HG02840 (cell line): ENCODE results near the gene DEFB119.
"Not testable (repeated sequence)": the region's sequence is repeated elsewhere in the genome, so short reads cannot be mapped to it uniquely, and the experiment has no call there.

Source experiments
- ATAC-seq: cut with Tn5 transposase; IDR thresholded peaks from one replicate; pipeline ENCODE4 v1.9.1; 2021; ENCODE audit warnings: mild to moderate bottlenecking, moderate library complexity, moderate number of reproducible peaks; ENCODE audit not compliant: unreplicated experiment, low FRiP score

DEFB119 gene, protein sequence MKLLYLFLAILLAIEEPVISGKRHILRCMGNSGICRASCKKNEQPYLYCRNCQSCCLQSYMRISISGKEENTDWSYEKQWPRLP

DNA sequence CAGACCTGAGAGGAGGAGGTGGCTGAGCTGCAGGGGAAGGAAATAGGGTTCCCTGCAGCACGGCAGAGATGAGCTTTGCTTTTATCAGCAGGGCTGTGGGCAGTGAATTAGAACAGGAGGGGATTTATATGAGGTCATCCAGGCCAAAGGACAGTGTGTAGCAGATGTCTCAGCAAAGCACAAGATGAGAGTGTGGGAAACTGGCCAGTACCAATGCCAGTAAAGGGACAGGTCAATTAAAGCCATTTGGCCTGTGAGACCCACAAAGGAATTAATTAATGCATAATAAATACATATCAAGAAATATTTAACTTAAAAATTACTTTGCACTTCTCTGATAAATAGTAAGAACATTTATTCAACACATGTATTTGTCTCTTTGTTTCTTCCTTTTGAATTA lies at the start of gene DEFB119:
Gene DEFB119 (minus strand): TSS at position 101 of the 400 bp plus-strand sequence. CDS start 107 bp downstream, outside the sequence.
- no peak for ATAC-seq

DNA sequence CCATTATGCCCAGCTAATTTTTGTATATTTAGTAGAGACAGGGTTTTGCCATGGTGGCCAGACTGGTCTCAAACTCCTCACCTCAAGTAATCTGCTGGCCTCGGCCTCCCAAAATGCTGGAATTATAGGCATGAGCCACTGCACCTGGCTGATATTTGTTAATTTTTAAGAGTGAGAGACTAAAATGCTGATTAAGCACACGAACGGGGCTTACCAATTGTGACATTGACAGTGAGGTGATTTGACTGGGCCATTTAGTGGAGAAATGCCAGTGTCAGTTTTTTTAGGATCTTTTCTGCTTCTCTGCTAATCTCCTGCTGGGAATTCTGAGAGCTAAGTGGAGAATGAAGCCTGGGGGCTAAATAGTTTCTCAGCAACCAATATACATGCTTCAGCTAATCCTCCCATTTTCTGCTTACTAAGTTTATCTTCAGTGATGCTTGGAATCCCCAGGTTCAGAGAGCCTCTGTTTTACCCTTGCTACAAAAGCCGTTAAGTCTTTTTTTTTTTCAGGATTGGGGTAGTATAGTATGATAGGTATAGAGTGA lies 40.3 kb upstream of the DEFB119 start:
- ATAC-seq: no peak

DNA sequence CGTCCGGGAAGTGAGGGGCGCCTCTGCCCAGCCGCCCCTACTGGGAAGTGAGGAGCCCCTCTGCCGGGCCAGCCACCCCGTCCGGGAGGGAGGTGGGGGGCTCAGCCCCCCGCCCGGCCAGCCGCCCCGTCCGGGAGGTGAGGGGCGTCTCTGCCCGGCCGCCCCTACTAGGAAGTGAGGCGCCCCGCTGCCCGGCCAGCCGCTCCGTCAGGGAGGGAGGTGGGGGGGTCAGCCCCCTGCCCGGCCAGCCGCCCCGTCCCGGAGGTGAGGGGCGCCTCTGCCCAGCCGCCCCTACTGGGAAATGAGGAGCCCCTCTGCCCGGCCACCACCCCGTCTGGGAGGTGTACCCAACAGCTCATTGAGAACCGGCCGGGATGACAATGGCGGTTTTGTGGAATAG lies 37.2 kb upstream of the DEFB119 start:
- not testable (repeated sequence) for ATAC-seq

DNA sequence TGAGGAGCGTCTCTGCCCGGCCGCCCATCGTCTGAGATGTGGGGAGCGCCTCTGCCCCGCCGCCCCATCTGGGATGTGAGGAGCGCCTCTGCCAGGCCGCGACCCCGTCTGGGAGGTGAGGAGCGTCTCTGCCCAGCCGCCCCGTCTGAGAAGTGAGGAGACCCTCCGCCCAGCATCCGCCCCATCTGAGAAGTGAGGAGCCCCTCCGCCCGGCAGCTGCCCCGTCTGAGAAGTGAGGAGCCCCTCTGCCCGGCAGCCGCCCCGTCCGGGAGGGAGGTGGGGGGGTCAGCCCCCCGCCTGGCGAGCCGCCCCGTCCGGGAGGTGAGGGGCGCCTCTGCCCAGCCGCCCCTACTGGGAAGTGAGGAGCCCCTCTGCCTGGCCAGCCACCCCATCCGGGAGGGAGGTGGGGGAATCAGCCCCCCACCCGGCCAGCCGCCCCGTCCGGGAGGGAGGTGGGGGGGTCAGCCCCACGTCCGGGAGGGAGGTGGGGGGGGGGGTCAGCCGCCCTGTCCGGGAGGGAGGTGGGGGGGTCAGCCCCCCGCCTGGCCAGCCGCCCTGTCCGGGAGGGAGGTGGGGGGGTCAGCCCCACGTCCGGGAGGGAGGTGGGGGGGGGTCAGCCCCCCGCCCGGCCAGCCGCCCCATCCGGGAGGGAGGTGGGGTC lies 36.6 kb upstream of the DEFB119 start:
- ATAC-seq: not testable (repeated sequence)

DNA sequence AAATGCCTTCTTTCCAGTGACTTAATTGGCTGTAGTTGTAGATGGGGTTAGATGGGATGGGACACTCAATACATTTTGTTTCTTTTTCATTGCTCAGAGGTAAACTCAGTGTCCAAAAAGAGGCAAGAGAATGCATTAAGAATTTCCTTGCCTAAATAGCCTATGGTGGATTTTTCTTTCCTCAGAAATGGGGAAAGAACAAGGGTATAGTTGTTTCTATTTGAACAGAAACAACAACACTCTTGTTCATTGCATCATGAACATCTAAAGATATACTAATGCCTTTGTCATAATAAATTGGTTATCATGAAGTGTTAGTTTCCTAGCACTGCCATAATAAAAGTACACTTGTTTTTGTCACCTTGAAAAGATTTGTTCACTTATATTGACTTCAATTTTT lies 35.4 kb upstream of the DEFB119 start:
- no peak for ATAC-seq

DNA sequence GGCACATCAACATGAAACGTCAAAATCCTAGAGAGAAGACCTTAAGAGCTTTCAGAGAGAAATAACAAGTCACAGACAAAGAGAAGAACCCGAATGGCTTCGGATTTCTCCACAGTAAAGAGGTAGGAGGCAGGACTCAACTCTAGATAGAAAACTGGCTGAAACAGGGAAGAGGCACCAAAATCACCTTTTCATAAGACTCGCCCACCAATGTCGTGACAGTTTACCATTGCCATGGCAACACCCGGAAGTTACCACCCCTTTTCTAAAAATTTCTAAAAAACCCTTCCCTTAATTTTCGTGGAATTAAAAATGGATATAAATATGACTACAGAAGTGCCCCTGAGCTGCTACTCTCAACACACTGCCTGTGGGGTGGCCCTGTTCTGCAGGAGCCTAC lies 27.9 kb upstream of the DEFB119 start:
- ATAC-seq: no peak

DNA sequence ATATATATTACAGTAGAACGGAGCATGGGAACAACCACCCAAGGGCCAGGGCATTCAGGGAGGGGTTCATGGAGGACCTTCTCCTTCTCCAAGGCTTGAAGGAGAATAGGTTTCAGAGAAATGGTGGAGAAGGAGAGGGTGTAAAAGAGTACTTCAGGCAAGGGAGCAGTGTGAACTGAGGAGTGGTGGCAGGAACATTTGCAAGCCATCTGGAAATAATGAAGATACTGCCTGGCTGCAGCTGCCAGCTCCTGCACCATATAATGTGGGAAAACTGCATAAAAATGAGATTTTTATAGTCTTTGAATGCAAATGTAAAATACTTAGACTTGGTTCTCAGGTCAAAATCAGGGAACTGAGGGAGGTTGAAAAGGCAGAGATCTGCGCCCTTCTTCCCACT lies 25.3 kb upstream of the DEFB119 start:
- ATAC-seq: no peak

DNA sequence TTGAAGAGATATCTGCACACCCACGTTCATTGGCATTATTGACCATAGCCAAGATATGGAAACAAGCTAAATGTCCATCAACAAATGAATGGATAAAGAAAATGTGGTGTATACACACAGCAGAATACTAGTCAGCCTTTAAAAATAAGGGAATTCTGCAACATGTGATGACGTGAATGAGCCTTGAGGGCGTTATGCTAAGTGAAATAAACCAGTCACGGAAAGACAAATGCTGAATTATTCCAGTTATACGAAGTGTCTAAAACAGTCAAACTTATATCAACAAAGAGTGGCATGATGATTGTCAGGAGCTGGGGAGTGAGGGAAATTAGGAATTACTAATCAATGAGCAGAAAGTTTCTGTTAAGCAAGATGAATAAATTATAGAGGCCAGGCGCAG lies 24.0 kb upstream of the DEFB119 start:
- ATAC-seq: no peak

DNA sequence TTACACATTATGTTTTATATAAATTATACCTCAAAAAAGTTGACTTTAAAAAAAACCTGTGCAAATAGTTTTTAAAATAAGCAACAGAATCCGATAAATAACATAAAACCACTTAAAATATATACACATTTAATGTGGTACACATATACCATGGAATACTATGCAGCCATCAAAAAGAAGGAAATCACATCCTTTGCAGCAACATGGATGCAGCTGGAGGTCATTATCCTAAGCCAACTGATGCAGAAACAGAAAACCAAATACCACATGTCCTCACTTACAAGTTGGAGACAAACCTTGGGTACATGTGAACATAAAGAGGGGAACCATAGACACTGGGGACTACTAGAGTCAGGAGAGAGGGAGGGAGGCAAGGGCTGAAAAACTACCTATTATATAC lies 19.6 kb upstream of the DEFB119 start:
- ATAC-seq: no peak

DNA sequence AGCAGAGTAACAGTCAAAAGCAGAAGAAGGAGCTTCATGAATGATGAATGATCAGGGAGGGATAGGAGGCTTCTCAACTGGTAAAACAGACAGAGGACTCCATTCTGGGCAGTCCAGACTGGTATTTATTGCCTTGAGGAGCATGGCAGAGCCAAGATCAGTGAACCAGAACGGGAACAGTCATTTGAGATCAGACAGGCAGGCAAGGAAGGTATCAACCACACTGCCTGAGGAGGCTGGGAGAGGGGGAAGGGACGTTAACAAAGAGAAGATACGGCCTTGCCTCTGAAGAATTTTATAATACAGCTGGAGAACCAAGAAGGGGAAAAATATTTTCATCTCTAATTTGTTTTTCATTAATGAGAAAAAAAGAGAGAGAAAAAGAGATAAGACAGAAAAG lies 15.7 kb upstream of the DEFB119 start, which contains the start of gene DEFB121:
Gene DEFB121 (minus strand): TSS at position 101 of the 400 bp plus-strand sequence. CDS start 63 bp downstream, at position 38.
- ATAC-seq: no peak

DNA sequence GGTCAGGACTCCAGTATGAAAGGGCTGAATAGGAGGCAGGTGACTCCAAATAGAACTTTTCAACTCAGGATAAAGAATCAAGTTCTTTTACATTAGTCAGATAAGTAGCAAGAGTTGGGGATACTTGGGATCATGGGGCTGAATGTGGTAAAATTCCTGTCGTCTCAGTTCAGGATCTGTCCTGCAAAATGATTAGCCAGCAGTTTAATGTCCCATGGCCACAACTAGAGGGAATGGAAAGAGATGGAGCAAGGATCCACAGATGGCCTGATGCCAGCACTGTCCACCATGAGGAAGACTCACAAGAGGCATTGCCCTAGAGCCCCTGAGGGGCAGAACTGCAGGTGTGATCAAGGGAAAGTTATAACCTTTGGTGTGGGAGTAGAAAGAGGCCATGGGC lies 13.5 kb upstream of the DEFB119 start:
- ATAC-seq: no peak

DNA sequence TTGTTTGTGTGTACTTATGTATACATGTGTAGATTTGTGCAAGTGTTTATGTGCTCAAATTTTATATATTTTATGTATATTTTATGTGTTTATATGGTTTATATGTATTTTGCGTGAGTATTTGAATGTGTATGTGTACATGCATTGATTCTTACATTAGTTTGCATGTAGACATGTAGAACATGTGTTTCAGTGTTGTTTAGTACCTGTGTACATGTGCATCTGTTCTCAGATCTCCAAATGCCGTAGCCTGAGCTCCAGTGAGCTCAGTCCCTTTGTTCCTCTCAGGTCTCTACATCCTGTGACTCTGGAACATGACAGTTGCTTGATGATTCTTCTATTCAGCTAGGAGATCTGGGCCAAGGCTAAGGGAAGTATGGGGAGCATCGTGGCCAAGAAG lies 4.5 kb upstream of the DEFB119 start:
- ATAC-seq: no peak

DNA sequence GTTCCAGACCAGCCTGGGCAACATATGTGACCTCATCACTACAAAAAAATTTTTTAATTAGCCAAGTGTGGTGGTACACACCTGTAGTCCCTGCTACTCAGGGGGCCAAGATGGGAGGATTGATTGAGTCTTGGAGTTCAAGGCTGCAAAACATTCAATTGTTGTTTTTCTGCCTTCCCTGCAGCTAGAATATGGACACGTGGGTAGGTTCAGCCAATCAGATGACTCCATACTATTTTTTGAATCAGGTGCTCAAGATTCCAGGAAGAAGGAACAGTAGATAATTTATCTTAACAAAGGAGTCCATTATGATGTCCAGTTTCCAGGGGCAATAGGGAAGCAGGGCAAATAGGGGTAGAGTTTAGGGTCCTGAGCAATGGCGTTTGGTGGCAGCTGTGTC lies 2.4 kb upstream of the DEFB119 start:
- no peak for ATAC-seq

DNA sequence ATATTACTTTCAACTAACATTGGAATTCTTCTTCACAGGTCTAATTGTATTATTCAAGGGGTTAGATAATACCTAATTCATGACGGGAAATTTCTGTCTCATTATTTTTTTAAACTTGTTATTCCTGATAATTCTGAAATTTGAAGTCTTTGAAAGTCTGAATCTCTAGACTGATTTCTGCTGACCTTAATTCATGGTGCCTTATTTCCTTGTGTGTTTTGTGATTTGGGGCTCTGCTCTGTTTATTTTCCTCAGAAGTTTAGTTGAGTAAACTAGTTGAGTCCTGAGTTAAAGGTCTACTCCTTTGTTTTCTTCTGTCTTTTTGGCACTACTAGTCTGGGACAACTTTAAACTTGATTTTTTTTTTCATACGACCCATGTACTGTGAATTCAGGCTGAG lies 16.0 kb downstream of the DEFB119 start:
- no peak for ATAC-seq

DNA sequence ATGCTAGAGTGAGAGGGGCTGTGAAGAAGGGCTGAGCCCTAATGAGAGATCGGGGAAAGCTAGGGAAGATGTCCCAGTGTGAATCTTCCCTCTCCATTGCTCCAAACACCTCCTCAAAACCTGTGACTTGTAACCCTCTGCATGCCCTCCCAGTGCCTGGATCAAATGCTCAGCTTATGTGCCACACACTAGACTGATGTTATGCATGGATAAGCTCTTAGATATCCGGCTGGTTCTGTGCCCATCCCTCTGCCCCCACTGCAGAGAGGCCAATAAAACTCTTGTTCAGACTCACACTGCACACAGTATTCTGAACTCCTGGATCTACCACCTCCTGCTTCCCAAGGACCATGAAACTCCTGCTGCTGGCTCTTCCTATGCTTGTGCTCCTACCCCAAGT lies 22.1 kb downstream of the DEFB119 start, which contains the start of gene DEFB118:
Gene DEFB118 (plus strand): TSS at position 301 of the 400 bp plus-strand sequence. CDS start 50 bp downstream, at position 351.
- no peak for ATAC-seq

DNA sequence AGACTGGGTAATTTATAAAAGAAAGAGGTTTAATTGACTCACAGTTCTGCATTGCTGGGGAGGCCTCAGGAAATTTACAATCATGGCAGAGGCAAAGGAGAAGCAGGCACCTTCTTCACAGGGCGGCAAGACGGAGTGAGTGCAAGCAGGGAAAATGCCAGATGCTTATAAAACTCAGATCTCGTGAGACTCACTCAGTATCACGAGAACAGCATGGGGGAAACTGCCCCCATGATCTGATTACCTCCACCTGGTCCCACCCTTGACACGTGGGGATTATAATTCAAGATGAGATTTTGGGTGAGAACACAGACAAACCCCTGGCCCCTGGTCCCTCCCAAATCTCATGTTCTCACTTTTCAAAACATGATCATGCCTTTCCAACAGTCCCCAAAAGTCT lies 26.1 kb downstream of the DEFB119 start:
- ATAC-seq: not testable (repeated sequence)

DNA sequence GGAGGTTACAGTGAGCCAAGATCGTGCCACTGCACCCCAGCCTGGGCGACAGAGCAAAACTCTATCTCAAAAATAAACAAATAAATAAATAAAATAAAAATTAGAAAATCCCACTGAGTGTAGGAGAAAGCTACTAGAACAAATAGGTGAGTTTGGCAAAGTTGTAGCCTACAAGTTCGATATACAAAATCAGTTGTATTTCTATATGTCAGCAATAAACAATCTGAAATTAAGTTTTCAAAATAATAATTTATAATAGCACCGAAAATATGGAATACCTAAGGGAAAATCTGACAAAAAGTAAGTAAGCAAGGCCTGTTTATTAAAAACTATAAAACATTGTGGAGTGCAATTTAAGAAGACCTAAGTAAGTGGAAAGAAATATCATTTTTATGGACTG lies 27.1 kb downstream of the DEFB119 start:
- ATAC-seq: no peak

DNA sequence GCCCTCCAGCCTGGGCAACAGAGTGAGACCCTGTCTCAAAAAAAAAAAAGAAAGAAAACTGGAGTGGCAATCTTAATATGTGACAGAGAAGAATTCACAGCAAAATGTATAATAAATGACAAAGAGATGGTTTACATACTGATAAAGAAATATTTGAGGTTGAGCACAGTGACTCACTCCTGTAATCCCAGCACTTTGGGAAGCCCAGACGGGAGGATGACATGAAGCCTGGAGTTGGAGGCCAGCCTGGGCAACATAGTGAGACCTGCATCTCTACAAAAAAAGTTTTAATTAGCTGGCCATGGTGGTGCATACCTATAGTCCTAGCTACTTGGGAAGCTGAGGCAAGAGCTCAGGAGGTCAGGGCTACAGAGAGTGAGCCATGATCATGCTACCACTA lies 34.4 kb downstream of the DEFB119 start:
- no peak for ATAC-seq

DNA sequence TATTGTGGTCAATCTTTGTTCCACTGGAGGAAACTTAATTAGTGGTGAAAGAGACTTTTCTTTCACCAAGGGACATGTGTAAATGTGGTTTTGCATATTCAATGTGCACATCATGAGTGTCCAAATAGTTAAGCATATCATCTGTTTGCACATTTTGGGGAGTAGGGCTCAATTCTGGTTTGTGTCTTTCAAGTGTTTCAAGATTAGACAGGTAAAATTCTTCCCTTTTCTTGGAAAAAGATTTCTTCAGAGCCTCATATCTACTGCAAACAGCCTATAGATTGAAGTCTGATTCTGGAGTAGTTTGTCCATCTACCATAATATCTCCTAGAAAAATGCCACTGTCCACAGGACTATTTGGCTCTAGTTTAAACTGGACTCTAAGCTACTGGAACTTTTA lies 48.9 kb downstream of the DEFB119 start:
- no peak for ATAC-seq

DNA sequence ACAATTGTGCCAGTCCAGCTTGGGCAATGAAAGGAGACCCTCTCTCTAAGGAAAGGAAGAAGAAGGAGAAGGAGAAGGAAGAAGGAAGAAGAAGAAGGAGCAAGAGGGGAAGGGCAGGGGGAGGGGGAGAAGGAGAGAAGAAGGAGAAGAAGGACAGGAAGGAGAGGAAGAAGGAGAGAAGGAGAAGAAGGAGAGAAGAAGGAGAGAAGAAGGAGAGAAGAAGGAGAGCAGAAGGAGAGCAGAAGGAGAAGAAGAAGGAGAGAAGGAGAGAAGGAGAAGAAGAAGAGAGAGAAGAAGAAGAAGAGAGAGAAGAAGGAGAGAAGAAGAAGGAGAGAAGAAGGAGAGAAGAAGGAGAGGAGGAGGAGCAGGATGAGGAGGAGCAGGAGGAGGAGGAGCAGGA lies 59.5 kb downstream of the DEFB119 start:
- ATAC-seq: no peak
